Measurements from ENCODE around the gene IFT80.

Gene IFT80

GRCh38 chr3:160400702-160401150, 1.7 kb upstream of the IFT80 start:
- DNase-seq (ENCODE audit: low read depth): no peak

GRCh38 chr3:160400030-160400701, 1.1 kb upstream of the IFT80 start:
- peak; percentile 12 for DNase-seq (ENCODE audit: low read depth)

- no peak for DNase-seq (ENCODE audit: low read depth)
Measured at GRCh38 chr3:160398820-160399124, 253 bp downstream of the IFT80 start.

- DNase-seq (ENCODE audit: low read depth): no peak
Measured at GRCh38 chr3:160395297-160395696, 3.7 kb downstream of the IFT80 start.

GRCh38 chr3:160394009-160394392, 5.0 kb downstream of the IFT80 start:
- DNase-seq (ENCODE audit: low read depth): no peak

- DNase-seq (ENCODE audit: low read depth): no peak
Measured at GRCh38 chr3:160393346-160394008, 5.5 kb downstream of the IFT80 start.

- no peak for DNase-seq (ENCODE audit: low read depth)
Measured at GRCh38 chr3:160392798-160393197, 6.2 kb downstream of the IFT80 start.

- no peak for DNase-seq (ENCODE audit: low read depth)
Measured at GRCh38 chr3:160390565-160391138, 8.4 kb downstream of the IFT80 start.

GRCh38 chr3:160384639-160385318, 14.2 kb downstream of the IFT80 start:
- no peak for DNase-seq (ENCODE audit: low read depth)

GRCh38 chr3:160381470-160381869, 17.6 kb downstream of the IFT80 start:
- DNase-seq (ENCODE audit: low read depth): no peak

GRCh38 chr3:160379628-160380214, 19.3 kb downstream of the IFT80 start:
- DNase-seq (ENCODE audit: low read depth): no peak

GRCh38 chr3:160378331-160379109, 20.5 kb downstream of the IFT80 start:
- no peak for DNase-seq (ENCODE audit: low read depth)

- no peak for DNase-seq (ENCODE audit: low read depth)
Measured at GRCh38 chr3:160376681-160377080, 22.3 kb downstream of the IFT80 start.

GRCh38 chr3:160374925-160375324, 24.1 kb downstream of the IFT80 start:
- DNase-seq (ENCODE audit: low read depth): no peak

- DNase-seq (ENCODE audit: low read depth): no peak
Measured at GRCh38 chr3:160374472-160374871, 24.6 kb downstream of the IFT80 start.

GRCh38 chr3:160373655-160374054, 25.4 kb downstream of the IFT80 start:
- DNase-seq (ENCODE audit: low read depth): no peak

GRCh38 chr3:160372780-160373179, 26.2 kb downstream of the IFT80 start:
- DNase-seq (ENCODE audit: low read depth): no peak

GRCh38 chr3:160370987-160371857, 27.8 kb downstream of the IFT80 start:
- DNase-seq (ENCODE audit: low read depth): no peak

GRCh38 chr3:160369784-160370183, 29.2 kb downstream of the IFT80 start:
- no peak for DNase-seq (ENCODE audit: low read depth)

GRCh38 chr3:160368804-160369203, 30.2 kb downstream of the IFT80 start:
- no peak for DNase-seq (ENCODE audit: low read depth)

All from activated T-cell treated with anti-CD3 and anti-CD28 coated beads for 1 hour (primary cell).